B cell (primary cell): ENCODE data around the gene HOXB1.

Experiments used
- CTCF ChIP-seq: fragments of 200-600 bp; IDR thresholded peaks from one replicate; pipeline ENCODE4 v1.8.0; 2022; ENCODE audit warnings: antibody characterized with exemption, mild to moderate bottlenecking
- EZH2 ChIP-seq: IDR thresholded peaks from 2 replicates; pipeline ENCODE4 v1.6.1; 2012; ENCODE audit warnings: borderline replicate concordance, low read depth, mild to moderate bottlenecking, moderate library complexity, low read length; ENCODE audit not compliant: insufficient read depth, poor library complexity, severe bottlenecking

DNA sequence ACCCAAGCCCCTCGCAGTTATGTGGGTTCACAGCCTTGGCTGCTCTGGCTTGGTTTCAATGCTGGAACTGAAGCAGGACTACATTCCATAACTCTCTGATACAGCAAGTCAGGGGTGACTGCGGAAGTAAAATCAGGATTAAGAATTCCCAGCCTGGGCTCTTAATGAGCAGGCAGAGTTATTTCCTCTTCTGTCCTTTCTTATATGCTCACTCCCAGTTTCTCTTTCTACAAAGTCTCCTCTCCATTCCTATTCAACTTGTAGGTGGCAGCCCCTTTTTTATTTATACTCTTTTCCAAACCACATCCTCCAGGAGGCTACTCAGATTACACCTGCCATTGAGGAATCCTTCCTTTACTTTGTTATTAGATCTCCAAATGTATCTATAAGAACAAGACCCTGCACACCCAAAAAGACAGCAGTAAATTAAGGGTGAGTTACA is 40.3 kb downstream of the HOXB1 start:
- TF ChIP-seq CTCF (no peak), EZH2 (no peak)
